Neural cell (in vitro differentiated cells): ENCODE results near the gene KLK13.

Source experiments
- CTCF ChIP-seq: fragments of 450-650 bp; IDR thresholded peaks from 2 replicates; pipeline ENCODE4 v1.5.1; 2014; ENCODE audit warnings: antibody characterized with exemption, mild to moderate bottlenecking, moderate library complexity; ENCODE audit not compliant: poor library complexity, severe bottlenecking
- EZH2 ChIP-seq: fragments of 200-600, 300-800 bp; shearing (Covaris generic), sonication (generic); IDR thresholded peaks from 2 replicates; pipeline ENCODE4 v1.6.1; 2014; ENCODE audit warnings: antibody characterized with exemption, low read length, borderline replicate concordance, mild to moderate bottlenecking; ENCODE audit not compliant: insufficient read depth, poor library complexity, severe bottlenecking
- MXI1 ChIP-seq: fragments of 450-650 bp; conservative IDR thresholded peaks from 2 replicates; pipeline ENCODE4 v1.6.1; 2014; ENCODE audit warnings: antibody characterized with exemption, mild to moderate bottlenecking; ENCODE audit not compliant: poor library complexity, severe bottlenecking
- POLR2AphosphoS5 ChIP-seq: IDR thresholded peaks from 2 replicates; pipeline ENCODE4 v1.6.1; 2012

GRCh38 chr19:51086153-51086850 lies 21.4 kb upstream of the KLK13 start:
- TF ChIP-seq MXI1 (no peak), CTCF (no peak), POLR2AphosphoS5 (no peak), EZH2 (no peak)
